Progenitor cell of endocrine pancreas (in vitro differentiated cells): ENCODE measurements around the gene AOC1. TPM values are rescaled to one million over a fixed set of nuclear protein-coding genes. Genes with fewer than 3 reads are reported as not detected.

Source experiments
- DNase-seq: peaks from one replicate; pipeline ENCODE4 v3.0.0; 2021; ENCODE audit warnings: low spot score; ENCODE audit not compliant: unreplicated experiment
- H3K27ac Mint-ChIP-seq: 2 replicates; pipeline ENCODE4 v1.8.0; 2021; ENCODE audit warnings: mild to moderate bottlenecking, moderate library complexity, mixed read lengths
- H3K27me3 Mint-ChIP-seq: 2 replicates; pipeline ENCODE4 v1.8.0; 2021; ENCODE audit warnings: mixed read lengths
- H3K36me3 Mint-ChIP-seq: 2 replicates; pipeline ENCODE4 v1.8.0; 2022; ENCODE audit warnings: mixed read lengths; ENCODE audit not compliant: insufficient read depth
- H3K4me1 Mint-ChIP-seq: 2 replicates; pipeline ENCODE4 v1.8.0; 2021; ENCODE audit warnings: low read depth, mixed read lengths
- H3K4me3 Mint-ChIP-seq: 2 replicates; pipeline ENCODE4 v1.8.0; 2021; ENCODE audit warnings: low read depth, mild to moderate bottlenecking, moderate library complexity, mixed read lengths
- H3K9me3 Mint-ChIP-seq: 2 replicates; pipeline ENCODE4 v1.8.0; 2021; ENCODE audit warnings: low read depth, mixed read lengths
- long read RNA-seq: library from polyadenylated mRNA; unstranded; transcript quantifications from one replicate; pipeline ENCODE4 v2.0.0, GENCODE V29; 2020
- total RNA-seq: library from RNA; stranded (reverse); gene quantifications from 2 replicates; pipeline ENCODE4 v1.2.1, GENCODE V29; 2021
- TF ChIP-seq, protein P1 (sequence below): fragments of 200-600 bp; sonication (generic); IDR thresholded peaks from one replicate; pipeline ENCODE4 v1.5.0; 2021; ENCODE audit warnings: antibody characterized with exemption, mild to moderate bottlenecking; ENCODE audit not compliant: unreplicated experiment

The AOC1 gene, protein sequence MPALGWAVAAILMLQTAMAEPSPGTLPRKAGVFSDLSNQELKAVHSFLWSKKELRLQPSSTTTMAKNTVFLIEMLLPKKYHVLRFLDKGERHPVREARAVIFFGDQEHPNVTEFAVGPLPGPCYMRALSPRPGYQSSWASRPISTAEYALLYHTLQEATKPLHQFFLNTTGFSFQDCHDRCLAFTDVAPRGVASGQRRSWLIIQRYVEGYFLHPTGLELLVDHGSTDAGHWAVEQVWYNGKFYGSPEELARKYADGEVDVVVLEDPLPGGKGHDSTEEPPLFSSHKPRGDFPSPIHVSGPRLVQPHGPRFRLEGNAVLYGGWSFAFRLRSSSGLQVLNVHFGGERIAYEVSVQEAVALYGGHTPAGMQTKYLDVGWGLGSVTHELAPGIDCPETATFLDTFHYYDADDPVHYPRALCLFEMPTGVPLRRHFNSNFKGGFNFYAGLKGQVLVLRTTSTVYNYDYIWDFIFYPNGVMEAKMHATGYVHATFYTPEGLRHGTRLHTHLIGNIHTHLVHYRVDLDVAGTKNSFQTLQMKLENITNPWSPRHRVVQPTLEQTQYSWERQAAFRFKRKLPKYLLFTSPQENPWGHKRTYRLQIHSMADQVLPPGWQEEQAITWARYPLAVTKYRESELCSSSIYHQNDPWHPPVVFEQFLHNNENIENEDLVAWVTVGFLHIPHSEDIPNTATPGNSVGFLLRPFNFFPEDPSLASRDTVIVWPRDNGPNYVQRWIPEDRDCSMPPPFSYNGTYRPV
- total RNA-seq: 1.9 and 2.9 TPM in 2 replicates
- long read RNA-seq, partial matches to known transcripts: 0 of 1 reads
- long read RNA-seq, other reads (novel, unspliced or antisense): 1 of 1 reads

DNA sequence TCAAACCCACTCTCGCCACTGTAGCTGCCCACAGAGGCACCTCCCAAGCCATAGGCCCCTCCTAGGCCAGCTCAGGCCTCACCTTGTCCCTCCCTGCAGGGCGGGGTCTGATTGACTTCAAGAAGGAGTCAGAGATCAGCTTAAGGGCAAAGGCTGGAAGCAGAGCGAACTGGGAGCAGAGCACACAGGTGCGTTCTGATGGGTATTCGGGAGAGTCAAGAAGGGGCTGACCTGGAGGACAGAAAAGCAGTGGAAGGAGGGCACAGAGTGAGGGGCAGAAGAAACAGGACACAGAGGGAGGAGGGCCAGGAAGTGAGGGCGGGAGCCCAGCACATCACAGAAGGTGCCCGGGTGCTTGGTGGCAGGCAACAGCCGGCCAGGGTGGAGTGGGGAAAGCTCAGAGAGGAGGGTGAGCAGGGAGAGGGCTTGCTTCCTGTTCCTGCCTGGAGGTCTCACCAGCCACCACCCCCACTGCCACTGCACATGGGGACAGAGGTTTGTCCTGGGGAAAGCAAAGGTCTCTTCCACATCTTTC is at the start of gene AOC1:
Gene AOC1, plus strand, starts transcription at position 147 of the 535 bp plus-strand sequence. CDS start 3,954 bp downstream, outside the sequence.
- DNase-seq: no peak
- TF ChIP-seq, protein P1, sequence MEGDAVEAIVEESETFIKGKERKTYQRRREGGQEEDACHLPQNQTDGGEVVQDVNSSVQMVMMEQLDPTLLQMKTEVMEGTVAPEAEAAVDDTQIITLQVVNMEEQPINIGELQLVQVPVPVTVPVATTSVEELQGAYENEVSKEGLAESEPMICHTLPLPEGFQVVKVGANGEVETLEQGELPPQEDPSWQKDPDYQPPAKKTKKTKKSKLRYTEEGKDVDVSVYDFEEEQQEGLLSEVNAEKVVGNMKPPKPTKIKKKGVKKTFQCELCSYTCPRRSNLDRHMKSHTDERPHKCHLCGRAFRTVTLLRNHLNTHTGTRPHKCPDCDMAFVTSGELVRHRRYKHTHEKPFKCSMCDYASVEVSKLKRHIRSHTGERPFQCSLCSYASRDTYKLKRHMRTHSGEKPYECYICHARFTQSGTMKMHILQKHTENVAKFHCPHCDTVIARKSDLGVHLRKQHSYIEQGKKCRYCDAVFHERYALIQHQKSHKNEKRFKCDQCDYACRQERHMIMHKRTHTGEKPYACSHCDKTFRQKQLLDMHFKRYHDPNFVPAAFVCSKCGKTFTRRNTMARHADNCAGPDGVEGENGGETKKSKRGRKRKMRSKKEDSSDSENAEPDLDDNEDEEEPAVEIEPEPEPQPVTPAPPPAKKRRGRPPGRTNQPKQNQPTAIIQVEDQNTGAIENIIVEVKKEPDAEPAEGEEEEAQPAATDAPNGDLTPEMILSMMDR: no peak
- Mint-ChIP-seq H3K4me1 (peaks cover 3% of the 10 kb centered on the region), H3K27ac (no peak within 1 kb of the TSS), H3K27me3 (peaks cover 8% of the 10 kb centered on the region), H3K4me3 (no peak within 1 kb of the TSS), H3K9me3 (no peaks in the 10 kb centered on the region), H3K36me3 (no peaks in the 10 kb centered on the region)

DNA sequence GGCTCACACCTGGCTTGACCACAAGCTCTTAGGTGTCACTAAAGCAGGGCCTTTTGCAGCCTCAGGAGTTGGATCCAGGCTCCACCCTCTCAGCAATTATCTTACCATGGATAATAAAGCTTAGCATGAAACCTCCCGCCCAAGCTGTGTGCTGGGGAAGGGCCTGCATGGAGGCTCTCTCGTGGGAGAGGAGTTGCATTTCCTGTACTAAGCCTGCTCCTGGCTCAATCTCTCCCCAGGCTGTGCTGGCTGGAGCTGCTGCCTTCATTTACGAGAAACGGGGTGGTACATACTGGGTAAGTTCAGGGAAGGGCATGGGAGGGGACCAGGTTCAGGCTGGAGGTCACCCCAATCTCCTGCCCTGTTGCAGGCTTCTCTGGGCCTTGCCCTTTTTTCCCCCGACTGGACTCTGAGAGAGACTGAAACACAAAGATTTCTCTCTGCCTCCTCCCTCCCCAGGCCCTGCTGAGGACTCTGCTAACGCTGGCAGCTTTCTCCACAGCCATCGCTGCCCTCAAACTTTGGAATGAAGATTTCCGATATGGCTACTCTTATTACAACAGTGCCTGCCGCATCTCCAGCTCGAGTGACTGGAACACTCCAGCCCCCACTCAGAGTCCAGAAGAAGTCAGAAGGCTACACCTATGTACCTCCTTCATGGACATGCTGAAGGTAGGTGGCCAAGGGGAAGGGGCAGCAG is 49.0 kb upstream of the AOC1 start:
- H3K27ac Mint-ChIP-seq: no peak overlapping the region
- peaks cover 46% of the 10 kb centered on the region for H3K27me3 Mint-ChIP-seq
- H3K36me3 Mint-ChIP-seq: peaks cover 7% of the 10 kb centered on the region
- peaks cover 16% of the 10 kb centered on the region for H3K9me3 Mint-ChIP-seq
- H3K4me3 Mint-ChIP-seq: no peak overlapping the region
- no peak for DNase-seq
- TF ChIP-seq, protein P1: no peak
- H3K4me1 Mint-ChIP-seq: peaks cover 6% of the 10 kb centered on the region

DNA sequence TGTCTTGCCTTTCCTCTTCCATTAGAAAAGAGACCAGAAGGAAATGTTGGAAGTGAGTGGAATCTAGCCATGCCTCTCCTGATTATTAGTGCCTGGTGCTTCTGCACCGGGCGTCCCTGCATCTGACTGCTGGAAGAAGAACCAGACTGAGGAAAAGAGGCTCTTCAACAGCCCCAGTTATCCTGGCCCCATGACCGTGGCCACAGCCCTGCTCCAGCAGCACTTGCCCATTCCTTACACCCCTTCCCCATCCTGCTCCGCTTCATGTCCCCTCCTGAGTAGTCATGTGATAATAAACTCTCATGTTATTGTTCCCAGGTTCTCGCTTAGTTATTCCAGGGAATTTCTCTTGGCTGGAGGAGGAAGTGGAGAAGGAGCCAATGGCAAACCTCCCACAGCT is 47.5 kb upstream of the AOC1 start:
- peaks cover 31% of the 10 kb centered on the region for H3K27me3 Mint-ChIP-seq
- no peak overlapping the region for H3K4me3 Mint-ChIP-seq
- no peak overlapping the region for H3K27ac Mint-ChIP-seq
- DNase-seq: no peak
- H3K9me3 Mint-ChIP-seq: peaks cover 26% of the 10 kb centered on the region
- peaks cover 4% of the 10 kb centered on the region for H3K4me1 Mint-ChIP-seq
- peaks cover 8% of the 10 kb centered on the region for H3K36me3 Mint-ChIP-seq
- TF ChIP-seq, protein P1: no peak

DNA sequence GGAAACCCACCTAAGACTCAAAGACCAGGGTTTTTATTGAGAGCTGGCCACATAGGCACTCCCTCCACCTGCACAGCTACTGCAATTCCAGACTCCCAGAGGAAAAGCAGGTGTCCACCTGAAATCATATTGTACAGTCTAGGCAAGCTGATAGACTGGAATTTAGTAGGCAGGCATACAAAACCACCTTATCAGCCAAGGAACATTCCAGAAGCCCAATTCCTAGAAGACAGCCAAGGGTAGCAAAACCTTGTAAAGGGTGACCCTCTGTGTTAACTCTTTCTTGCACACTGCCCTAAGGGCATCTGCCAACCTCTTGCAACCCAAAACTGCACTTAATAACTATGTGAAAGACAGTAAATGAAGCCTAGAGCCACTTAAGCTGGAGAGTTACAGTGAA is 46.5 kb upstream of the AOC1 start:
- H3K9me3 Mint-ChIP-seq: peaks cover 32% of the 10 kb centered on the region
- peaks cover 28% of the 10 kb centered on the region for H3K27me3 Mint-ChIP-seq
- no peak overlapping the region for H3K4me3 Mint-ChIP-seq

More for the DNA sequence above, 46.5 kb upstream of the AOC1 start:
- TF ChIP-seq, protein P1: no peak
- Mint-ChIP-seq H3K4me1 (peaks cover 4% of the 10 kb centered on the region), H3K27ac (no peak overlapping the region), H3K36me3 (peaks cover 8% of the 10 kb centered on the region)
- no peak for DNase-seq
